ENCODE measurements around the gene TBC1D20. TPM values are rescaled to one million over a fixed set of nuclear protein-coding genes. Genes with fewer than 3 reads are reported as not detected.
A peak's percentile ranks its signal among the peaks of the same experiment; 100 is the strongest.

TBC1D20 gene
- total and polyA plus RNA-seq, 8 donors, result 33.4 to 42.6 (median 35.9) TPM

DNA sequence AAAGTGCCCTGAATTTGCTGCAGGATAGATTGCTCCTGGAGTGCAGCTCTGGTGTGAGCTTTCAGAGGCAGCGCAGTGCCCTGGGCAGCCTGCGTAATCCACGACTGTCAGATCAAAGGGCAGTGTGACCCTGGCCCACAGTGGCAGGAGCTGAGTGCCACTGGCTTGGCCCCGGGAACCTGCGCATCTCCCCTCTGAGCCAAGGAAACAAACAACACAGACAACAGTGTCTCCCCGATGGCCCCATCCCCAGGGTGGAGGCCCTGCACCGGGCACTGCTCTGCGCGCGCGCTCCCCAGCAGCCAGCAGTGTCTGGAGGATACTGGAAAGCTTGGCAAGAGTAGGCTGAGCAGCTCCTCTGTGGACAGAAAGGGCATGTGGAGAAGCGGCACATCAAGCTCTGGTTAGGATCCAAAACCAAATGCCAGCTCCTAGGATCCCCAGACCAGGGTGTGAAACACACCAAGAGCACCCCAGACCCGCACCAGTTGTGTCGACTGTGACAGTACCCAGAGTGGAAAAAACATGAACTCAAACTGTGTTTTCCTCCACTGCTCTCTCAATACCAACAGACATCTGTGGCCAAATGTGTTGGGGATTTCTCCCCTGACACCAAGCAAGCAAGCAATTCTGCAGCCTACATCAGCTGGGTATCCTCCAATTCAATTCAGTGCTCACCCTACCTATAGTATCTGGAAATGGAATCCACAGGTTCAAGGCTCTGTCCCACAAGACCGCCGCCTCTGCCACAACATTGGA lies 27.5 kb downstream of the TBC1D20 start:
- Histone ChIP-seq H3K27me3 (no peaks in the 10 kb centered on the region), H3K27ac (no peak overlapping the region), H3K36me3 (peaks cover 0 to 92% of the 10 kb centered on the region in 2 donors), H3K4me3 (no peak overlapping the region), H3K9me3 (no peaks in the 10 kb centered on the region), H3K4me1 (peaks cover 0 to 26% of the 10 kb centered on the region in 2 donors)
- intact Hi-C loops (cut with DNase I), result no loop called here
- ATAC-seq (no peak), DNase-seq (no peak)
- TF ChIP-seq CTCF (IDR thresholded peaks at IDR 0.05), result no peak

GRCh38 chr20:434221-434620 lies 28.1 kb downstream of the TBC1D20 start:
- no peak for TF ChIP-seq CTCF (IDR thresholded peaks at IDR 0.05)
- H3K9me3 ChIP-seq, result no peaks in the 10 kb centered on the region
- H3K4me3 ChIP-seq, result no peak overlapping the region
- DNase-seq (no peak), ATAC-seq (no peak)
- no peaks in the 10 kb centered on the region for H3K27me3 ChIP-seq
- no peak overlapping the region for H3K27ac ChIP-seq
- intact Hi-C loops (cut with DNase I), result no loop called here
- H3K36me3 ChIP-seq, result peaks cover 0 to 92% of the 10 kb centered on the region in 2 donors
- peaks cover 0 to 21% of the 10 kb centered on the region in 2 donors for H3K4me1 ChIP-seq

- Histone ChIP-seq H3K4me3 (no peak overlapping the region), H3K4me1 (peaks cover 0 to 13% of the 10 kb centered on the region in 2 donors), H3K36me3 (peaks cover 0 to 92% of the 10 kb centered on the region in 2 donors), H3K27me3 (no peaks in the 10 kb centered on the region), H3K9me3 (no peaks in the 10 kb centered on the region), H3K27ac (peak overlapping the region in 1 of 2 donors; percentile 23)
- intact Hi-C loops (cut with DNase I), result no loop called here
- TF ChIP-seq CTCF (IDR thresholded peaks at IDR 0.05), result no peak
- ATAC-seq (no peak), DNase-seq (no peak)
Measured at GRCh38 chr20:433300-433975, 28.9 kb downstream of the TBC1D20 start.

GRCh38 chr20:432677-433299 lies 29.5 kb downstream of the TBC1D20 start:
- Histone ChIP-seq H3K9me3 (no peaks in the 10 kb centered on the region), H3K27ac (no peak overlapping the region), H3K4me3 (no peak overlapping the region), H3K27me3 (no peaks in the 10 kb centered on the region), H3K36me3 (peaks cover 0 to 91% of the 10 kb centered on the region in 2 donors), H3K4me1 (peaks cover 0 to 6% of the 10 kb centered on the region in 2 donors)
- DNase-seq (no peak), ATAC-seq (no peak)
- intact Hi-C loops (cut with DNase I), result no loop called here
- TF ChIP-seq CTCF (IDR thresholded peaks at IDR 0.05), result no peak

DNA sequence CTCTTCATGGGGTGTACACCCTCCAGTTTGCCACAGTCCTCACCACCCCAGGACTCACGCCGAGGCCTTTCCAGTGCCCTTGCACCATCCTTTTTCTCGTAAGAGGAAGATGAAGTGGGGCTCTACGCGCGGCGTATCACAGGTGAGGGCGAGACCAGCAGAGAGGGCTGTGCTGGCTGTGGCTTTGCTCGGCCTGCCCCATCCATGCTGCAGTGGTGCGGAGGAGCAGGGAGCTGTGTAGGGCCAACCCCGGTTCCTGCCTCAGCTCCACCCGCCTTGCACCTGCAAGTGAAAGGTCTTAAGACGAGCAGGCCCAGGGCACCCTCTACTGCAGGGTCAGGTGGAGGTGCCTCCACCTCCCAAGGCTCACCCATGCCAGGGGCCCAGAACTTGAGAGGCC lies 30.1 kb downstream of the TBC1D20 start:
- Histone ChIP-seq H3K27ac (no peak overlapping the region), H3K36me3 (peaks cover 0 to 91% of the 10 kb centered on the region in 2 donors), H3K27me3 (no peaks in the 10 kb centered on the region), H3K9me3 (no peaks in the 10 kb centered on the region), H3K4me3 (no peak overlapping the region), H3K4me1 (peaks cover 0 to under 1% of the 10 kb centered on the region in 2 donors)
- TF ChIP-seq CTCF (IDR thresholded peaks at IDR 0.05), result no peak
- intact Hi-C loops (cut with DNase I), result no loop called here
- ATAC-seq (no peak), DNase-seq (no peak)

Measured in left lung (tissue), 10 donors.